Measurements from ENCODE around the gene PXK. TPM values are rescaled to one million over a fixed set of nuclear protein-coding genes. Genes with fewer than 3 reads are reported as not detected.

PXK gene
- total RNA-seq, 1 donor from 2014 or later, result 43.4 TPM

DNA sequence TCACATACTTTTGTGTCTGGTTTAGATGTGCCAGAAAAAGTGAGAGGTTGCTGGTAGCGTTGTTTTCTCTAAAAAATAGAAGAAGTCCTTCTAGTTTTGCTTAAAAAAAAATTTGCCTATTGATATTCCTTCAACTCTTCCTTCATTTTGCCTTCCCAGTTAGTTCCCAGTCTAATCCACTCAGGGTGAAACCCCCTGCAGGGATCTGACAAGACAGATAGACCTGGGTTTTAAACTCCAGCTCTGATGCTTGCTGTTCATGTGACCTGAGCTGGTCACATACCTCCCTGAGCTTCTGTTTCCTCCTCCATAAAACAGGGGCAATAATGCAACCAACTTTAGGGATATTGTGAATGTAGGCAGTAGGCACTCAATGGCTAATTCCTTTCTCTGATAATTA is 140.6 kb downstream of the PXK start:
- DNase-seq (ENCODE audit: low spot score), result no peak
- no peak overlapping the region for H3K4me3 Mint-ChIP-seq
- intact Hi-C loops (cut with micrococcal nuclease), result no loop called here
- no peaks in the 10 kb centered on the region for H3K9me3 Mint-ChIP-seq
- no peak overlapping the region for H3K27ac Mint-ChIP-seq
- H3K27me3 Mint-ChIP-seq (ENCODE audit: insufficient read depth), result peaks cover 8% of the 10 kb centered on the region
- H3K36me3 Mint-ChIP-seq (ENCODE audit: low read depth), result peaks cover 8% of the 10 kb centered on the region
- peaks cover 59% of the 10 kb centered on the region for H3K4me1 Mint-ChIP-seq (ENCODE audit: low read depth)

DNA sequence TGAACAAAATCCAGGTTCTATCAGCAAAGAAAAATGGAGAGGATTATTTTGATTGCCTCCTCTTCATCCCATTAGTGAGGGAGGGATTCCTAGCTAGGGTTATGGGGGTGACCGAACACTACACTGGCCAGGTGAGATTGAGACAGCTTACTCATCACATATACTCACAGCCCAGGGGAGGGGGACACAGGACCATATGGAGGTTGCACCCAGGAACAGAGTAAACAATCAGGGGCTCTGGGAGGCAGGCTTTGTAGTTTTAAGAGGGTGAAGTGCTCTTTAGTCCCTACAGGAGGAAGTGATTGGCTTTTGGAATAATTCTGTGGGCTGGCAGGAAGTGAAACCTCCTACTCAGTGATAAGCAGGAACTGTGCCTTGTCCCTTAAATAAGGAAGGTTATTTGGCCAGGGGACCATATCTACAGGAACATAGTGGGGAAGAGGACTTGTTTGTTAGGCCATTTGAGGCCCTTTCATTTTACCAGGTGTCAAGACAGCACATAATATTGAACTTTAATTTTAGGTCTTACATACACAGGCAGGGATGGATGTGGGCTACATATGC is 141.7 kb downstream of the PXK start:
- H3K9me3 Mint-ChIP-seq, result no peaks in the 10 kb centered on the region
- H3K4me3 Mint-ChIP-seq, result peak overlapping the region; percentile 35
- intact Hi-C loops (cut with micrococcal nuclease), result no loop called here
- H3K36me3 Mint-ChIP-seq (ENCODE audit: low read depth), result peaks cover 9% of the 10 kb centered on the region
- DNase-seq (ENCODE audit: low spot score), result no peak
- H3K27ac Mint-ChIP-seq, result no peak overlapping the region
- peaks cover 51% of the 10 kb centered on the region for H3K4me1 Mint-ChIP-seq (ENCODE audit: low read depth)
- H3K27me3 Mint-ChIP-seq (ENCODE audit: insufficient read depth), result peaks cover 12% of the 10 kb centered on the region

DNA sequence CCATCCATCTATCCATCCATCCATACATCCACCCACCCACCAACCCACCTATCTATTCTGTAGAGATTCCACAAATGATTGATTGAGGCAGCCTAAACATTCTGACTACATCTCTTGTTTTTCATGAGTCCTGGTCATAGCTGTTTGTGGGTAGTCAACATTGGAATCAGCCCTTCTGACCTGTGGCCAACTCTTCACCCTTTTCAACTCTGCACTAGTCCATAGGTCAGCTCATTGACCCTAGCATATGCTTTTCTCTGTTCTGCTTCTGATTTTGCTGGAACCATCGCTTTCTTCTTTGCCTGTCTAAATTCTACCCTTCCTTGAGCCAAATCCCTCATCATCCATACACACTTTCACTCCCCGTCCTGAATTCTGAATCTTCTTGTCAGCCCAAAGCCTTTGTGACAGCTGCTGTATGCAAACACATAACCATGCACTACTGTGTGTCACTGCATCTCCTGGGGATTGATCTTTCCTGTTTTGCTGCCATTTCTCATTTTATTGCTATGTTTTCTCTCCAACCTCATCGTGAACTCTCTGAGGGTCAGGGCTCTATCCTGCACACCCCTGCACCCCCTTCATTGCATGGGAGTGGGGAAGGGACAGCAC is 142.4 kb downstream of the PXK start:
- Mint-ChIP-seq H3K9me3 (no peaks in the 10 kb centered on the region), H3K27ac (no peak overlapping the region), H3K36me3 (ENCODE audit: low read depth) (peaks cover 9% of the 10 kb centered on the region), H3K27me3 (ENCODE audit: insufficient read depth) (peaks cover 12% of the 10 kb centered on the region), H3K4me3 (no peak overlapping the region), H3K4me1 (ENCODE audit: low read depth) (peaks cover 51% of the 10 kb centered on the region)
- intact Hi-C loops (cut with micrococcal nuclease), result no loop called here
- DNase-seq (ENCODE audit: low spot score), result no peak

Other genes with a start within 250 kb of the PXK start
- not detected in 2 replicates for gene DNASE1L3, start 121.9 kb upstream of the PXK start, total RNA-seq
- 9.2 and 10.1 TPM in 2 replicates for gene ABHD6, start 95.1 kb upstream of the PXK start, total RNA-seq
- gene RPP14, start 26.6 kb upstream of the PXK start, total RNA-seq, result 22.7 and 23.4 TPM in 2 replicates
- 11.5 and 13.6 TPM in 2 replicates for gene HTD2, start 26.4 kb upstream of the PXK start, total RNA-seq
- 62.0 and 68.1 TPM in 2 replicates for gene PDHB, start 100.9 kb downstream of the PXK start, total RNA-seq
- 7.0 and 8.9 TPM in 2 replicates for gene KCTD6, start 159.2 kb downstream of the PXK start, total RNA-seq
- not detected in 2 replicates for gene ACOX2, start 204.3 kb downstream of the PXK start, total RNA-seq
- gene FAM107A, start 244.5 kb downstream of the PXK start, total RNA-seq, result not detected in 2 replicates

Data from activated T-helper 1 cell treated with anti-CD3 and anti-CD28 coated beads, Interleukin-12 subunit alpha, Interleukin-12 subunit beta, Interleukin-2, Interleukin-4 antibody, amounts not matched to agents 30 ng/mL and 10 ng/mL and 1 ng/mL, durations not matched to agents 14 hours and 24 hours and 36 hours (primary cell).